GM10248 (cell line): ENCODE results near the gene WDR76.

ENCODE experiments used
- CTCF ChIA-PET: fragments of 300-600 bp; sonication (Branson Sonifier 250); formaldehyde crosslinking; extraction: SDS; loops from one replicate; lab custom pipeline; 2021; ENCODE audit warnings: antibody characterized with exemption; lab: Yijun Ruan, JAX
- POLR2A ChIA-PET: fragments of 350-650 bp; sonication (Branson Sonifier 250); formaldehyde crosslinking; extraction: SDS; loops from one replicate; lab custom pipeline; 2020; ENCODE audit warnings: antibody characterized with exemption; lab: Yijun Ruan, JAX
- DNase-seq: peaks from one replicate; pipeline ENCODE4 v3.0.0; 2012; ENCODE audit errors: extremely low spot score
- TF ChIP-seq, protein P1 (sequence below): IDR thresholded peaks from 2 replicates; pipeline ENCODE4 v1.5.1; 2012; ENCODE audit warnings: mild to moderate bottlenecking, low read depth; ENCODE audit errors: extremely low read depth, missing control alignments, control extremely low read depth

Gene WDR76

DNA sequence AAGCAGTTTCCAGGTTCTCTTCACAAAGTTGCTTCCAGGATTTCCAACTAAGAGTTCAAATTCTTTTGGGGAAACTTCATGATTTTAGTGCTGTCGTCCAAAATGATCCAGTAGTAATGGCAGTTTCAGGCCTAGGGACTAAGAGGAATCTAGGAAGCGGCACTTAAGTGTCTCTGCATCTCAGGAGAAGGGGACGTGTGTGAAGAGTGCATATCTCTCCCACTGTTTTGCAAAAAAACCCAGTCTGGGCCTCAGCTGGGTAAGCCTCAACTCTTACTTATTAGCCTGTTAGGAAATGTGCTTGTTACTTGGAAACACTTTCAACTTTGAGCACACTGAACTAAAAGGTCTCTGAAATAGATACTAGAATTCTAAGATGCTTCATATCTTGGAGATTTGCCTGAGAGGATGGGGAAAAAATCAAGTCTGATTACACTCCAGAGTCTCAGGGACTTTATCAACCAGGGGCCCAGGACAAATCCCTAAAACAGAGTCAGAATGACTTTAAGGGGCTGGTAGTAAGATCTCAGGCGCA lies 81.8 kb downstream of the WDR76 start:
- DNase-seq, result no peak
- ChIA-PET CTCF (no interaction called here), POLR2A (no interaction called here)
- TF ChIP-seq, protein P1, sequence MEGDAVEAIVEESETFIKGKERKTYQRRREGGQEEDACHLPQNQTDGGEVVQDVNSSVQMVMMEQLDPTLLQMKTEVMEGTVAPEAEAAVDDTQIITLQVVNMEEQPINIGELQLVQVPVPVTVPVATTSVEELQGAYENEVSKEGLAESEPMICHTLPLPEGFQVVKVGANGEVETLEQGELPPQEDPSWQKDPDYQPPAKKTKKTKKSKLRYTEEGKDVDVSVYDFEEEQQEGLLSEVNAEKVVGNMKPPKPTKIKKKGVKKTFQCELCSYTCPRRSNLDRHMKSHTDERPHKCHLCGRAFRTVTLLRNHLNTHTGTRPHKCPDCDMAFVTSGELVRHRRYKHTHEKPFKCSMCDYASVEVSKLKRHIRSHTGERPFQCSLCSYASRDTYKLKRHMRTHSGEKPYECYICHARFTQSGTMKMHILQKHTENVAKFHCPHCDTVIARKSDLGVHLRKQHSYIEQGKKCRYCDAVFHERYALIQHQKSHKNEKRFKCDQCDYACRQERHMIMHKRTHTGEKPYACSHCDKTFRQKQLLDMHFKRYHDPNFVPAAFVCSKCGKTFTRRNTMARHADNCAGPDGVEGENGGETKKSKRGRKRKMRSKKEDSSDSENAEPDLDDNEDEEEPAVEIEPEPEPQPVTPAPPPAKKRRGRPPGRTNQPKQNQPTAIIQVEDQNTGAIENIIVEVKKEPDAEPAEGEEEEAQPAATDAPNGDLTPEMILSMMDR, result no peak

GRCh38 chr15:43911235-43911781 lies 84.5 kb downstream of the WDR76 start:
- ChIA-PET POLR2A (no interaction called here), CTCF (interaction anchor here (1.1 to 2.1 kb wide), 5 partner anchors 9 to 159 kb away, joined by 3 to 9 read pairs (median 4); no protein-coding TSS in a partner anchor)
- DNase-seq, result no peak
- TF ChIP-seq, protein P1, result no peak

DNA sequence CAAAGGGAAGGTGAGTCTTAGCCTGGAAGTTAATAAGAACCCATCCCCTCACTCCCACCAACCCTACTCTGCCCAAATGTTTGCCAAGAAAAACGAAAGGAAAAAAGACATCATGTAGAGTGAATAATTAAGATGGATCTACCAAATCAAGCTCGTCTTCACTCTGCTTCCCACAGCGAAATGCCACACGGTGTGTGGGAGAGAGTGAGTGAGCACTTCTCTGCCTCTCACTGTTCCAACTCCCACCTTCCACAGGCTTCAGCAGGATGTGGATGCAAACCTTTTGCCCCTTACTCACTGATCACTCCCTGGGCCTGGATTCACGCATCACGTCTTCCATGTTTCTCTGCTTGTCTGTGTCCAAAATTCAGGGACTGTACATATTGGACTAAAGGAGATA lies 85.4 kb downstream of the WDR76 start:
- ChIA-PET POLR2A (no interaction called here), CTCF (interaction anchor here (1.1 to 2.1 kb wide), 2 partner anchors 9 to 158 kb away, joined by 3 to 9 read pairs; no protein-coding TSS in a partner anchor)
- TF ChIP-seq, protein P1, result no peak
- DNase-seq, result no peak

DNA sequence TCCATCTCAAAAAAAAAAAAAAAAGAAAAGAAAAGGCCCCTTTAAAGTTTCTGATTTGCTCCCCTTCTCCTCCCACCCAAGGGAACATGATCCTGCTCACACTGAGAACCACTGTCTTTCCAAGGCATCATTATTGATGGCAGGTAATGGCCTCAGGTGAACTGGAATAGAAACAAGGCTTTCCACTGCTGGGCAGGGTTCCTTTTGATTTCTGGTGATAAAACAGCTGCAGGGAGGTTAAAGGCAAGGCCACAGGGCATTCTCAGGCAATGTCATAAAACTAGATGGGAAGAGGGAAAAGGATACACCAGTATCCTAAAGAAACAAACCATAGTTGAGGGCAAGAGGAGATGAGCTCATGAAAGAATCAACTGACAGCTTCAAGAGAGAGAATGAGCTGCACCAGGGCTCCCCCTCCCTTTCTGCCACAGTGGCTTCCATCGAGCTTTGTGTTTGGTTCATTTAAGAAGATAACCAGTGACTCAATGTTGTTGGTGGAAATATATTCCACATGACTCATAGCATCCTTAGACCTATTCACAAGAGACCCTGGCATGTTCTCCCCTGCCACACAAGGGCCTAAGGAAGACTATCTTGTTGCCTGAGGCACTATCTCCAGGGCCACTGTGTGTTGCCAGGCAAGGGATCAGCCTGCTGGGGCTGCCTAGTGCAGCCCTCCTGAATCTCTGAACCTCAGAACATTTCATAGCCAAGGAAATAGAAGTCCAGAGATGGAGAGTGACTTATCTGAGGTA lies 86.4 kb downstream of the WDR76 start:
- no peak for DNase-seq
- TF ChIP-seq, protein P1, result no peak
- ChIA-PET CTCF (interaction anchor here (1.4 to 3.4 kb wide), 4 partner anchors 9 to 27 kb away, joined by 3 to 13 read pairs (median 4); no protein-coding TSS in a partner anchor), POLR2A (no interaction called here)

DNA sequence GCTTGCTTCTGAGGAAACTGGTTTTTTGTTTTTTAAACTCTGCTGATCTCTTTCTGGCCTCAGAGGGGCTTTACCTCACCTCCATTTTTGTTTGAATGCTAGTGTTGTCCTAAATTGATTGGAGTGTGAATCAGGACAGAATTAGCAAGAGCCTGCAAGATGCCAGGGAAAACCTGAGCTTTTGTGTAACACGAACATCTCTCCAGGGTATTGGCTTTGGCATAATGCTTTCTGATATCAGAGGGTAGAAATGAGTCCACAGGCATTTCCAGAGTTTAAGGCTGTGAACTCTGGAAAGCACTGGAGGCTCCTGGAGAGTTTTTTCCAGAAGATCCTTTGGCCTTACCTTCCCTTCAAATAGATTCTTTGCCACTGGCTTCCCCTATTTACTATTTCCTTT lies 87.1 kb downstream of the WDR76 start:
- ChIA-PET CTCF (interaction anchor here (0.9 to 3.4 kb wide), 7 partner anchors 10 to 147 kb away, joined by 3 to 13 read pairs (median 3); no protein-coding TSS in a partner anchor), POLR2A (no interaction called here)
- DNase-seq, result no peak
- TF ChIP-seq, protein P1, result no peak

- CTCF ChIA-PET, result interaction anchor here (1.3 to 3.4 kb wide), 3 partner anchors 11 to 13 kb away, joined by 3 to 13 read pairs (median 4); no protein-coding TSS in a partner anchor
- no peak for DNase-seq
- POLR2A ChIA-PET, result no interaction called here
- TF ChIP-seq, protein P1, result no peak
Observed at GRCh38 chr15:43915631-43916325, 89.0 kb downstream of the WDR76 start.
